Activated naive CD8-positive, alpha-beta T cell treated with anti-CD3 and anti-CD28 coated beads, Interleukin-2, amount 50 U/mL, for 16 hours (primary cell): ENCODE data around the gene SGPP2.

Experiments
- DNase-seq: peaks from one replicate; pipeline ENCODE4 v3.0.0-alpha.2; 2020; ENCODE audit warnings: low read depth, low spot score

The SGPP2 gene

GRCh38 chr2:222525811-222526210, 101.5 kb downstream of the SGPP2 start:
- DNase-seq: no peak

- no peak for DNase-seq
Measured at GRCh38 chr2:222526480-222527277, 102.3 kb downstream of the SGPP2 start.

DNA sequence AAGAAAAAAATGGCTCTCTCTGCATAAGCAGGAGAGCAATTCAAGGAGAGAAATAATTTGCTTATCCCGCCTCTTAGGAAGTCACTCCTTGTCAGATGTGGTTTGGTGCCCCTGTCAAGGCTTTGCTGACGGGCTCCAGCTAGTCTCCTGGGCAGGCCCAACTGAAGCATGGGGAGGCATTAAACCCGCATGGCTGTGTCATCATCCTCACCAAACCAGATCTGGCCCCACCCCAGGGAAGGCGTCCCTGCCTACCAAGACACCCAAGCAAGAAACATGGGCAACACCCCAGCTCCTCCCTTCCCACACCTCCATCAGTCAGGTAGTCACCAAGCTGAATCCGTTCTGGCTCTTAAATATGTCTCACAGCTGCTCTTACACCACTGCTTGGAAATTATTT, 108.0 kb downstream of the SGPP2 start:
- DNase-seq: no peak

- no peak for DNase-seq
Measured at GRCh38 chr2:222535477-222535876, 111.1 kb downstream of the SGPP2 start.

DNA sequence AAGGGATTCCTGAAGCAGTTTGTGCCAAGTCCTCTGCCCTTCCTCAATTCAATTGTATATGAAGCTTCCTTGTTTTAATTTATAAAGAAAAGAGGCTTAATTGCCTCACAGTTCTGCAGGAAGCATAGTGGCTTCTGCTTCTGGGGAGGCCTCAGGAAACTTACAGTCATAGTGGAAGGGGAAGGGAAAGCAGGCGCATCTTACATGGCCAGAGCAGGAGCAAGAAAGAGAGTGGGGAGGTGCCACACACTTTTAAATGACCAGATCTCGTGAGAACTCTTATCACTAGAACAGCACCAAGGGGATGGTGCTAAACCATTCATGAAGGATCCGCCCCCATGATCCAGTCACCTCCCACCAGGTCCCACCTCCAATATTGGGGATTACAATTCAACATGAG, 114.2 kb downstream of the SGPP2 start:
- no peak for DNase-seq

- DNase-seq: no peak
Measured at GRCh38 chr2:222544661-222545060, 120.3 kb downstream of the SGPP2 start.

- no peak for DNase-seq
Measured at GRCh38 chr2:222545823-222546795, 121.8 kb downstream of the SGPP2 start.

DNA sequence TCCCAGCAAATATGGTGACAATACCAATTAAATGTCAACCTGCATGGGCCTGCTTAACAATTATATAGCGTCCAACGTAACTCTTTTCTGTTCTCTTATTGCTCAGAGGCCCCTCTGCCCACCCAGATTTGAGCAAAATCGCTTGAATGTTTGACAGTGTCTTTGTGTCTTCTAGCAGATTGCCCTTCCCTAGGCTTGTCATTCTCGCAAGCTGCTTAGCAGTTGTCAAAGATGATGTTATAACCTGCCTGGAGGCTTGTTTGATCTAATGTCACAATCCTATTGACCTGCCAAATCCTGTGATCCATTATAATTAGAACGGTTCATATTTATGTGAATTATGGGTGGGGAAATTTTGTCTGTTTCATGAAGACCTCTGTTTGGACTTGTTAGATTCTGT, 122.7 kb downstream of the SGPP2 start:
- no peak for DNase-seq

GRCh38 chr2:222548992-222549391, 124.6 kb downstream of the SGPP2 start:
- no peak for DNase-seq

DNA sequence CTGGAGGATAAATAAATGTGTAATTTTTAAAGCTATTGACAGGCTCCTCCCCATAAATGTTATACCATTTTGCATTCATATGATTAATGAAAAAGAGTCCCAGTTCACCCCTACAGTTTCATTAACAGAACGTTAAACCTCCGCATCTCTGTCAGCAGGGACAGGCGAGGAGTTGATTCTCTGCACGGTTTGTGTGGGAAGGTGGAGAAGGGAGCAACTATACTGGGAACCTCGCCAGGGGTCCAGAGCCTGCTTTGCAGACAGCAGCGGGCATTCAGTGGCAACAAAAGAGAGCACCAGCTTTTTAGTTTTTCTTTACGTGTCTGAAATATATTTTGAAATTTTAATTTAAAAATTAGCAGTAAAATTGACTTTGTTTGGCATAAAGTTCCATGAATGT, 130.2 kb downstream of the SGPP2 start:
- DNase-seq: no peak

DNA sequence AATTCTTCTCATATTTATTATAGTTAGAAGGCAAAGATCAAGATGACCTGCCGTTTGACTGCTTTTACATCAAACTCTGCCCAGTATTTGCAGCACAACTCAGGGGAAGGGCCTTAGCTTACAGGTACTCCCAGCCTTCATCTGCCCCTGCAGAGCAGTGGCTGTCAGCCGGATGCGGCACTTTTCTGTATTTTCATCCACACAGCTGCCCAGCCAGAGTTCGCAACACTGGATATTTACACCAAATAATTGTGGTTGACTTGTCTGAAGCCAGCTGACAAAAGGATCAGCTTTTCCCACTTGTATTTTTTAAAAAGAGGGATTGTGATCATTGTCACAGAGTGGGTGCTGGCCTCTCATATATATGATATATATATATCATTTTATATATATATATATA, 136.8 kb downstream of the SGPP2 start:
- DNase-seq: no peak

GRCh38 chr2:222561817-222562645, 137.7 kb downstream of the SGPP2 start:
- no peak for DNase-seq

DNA sequence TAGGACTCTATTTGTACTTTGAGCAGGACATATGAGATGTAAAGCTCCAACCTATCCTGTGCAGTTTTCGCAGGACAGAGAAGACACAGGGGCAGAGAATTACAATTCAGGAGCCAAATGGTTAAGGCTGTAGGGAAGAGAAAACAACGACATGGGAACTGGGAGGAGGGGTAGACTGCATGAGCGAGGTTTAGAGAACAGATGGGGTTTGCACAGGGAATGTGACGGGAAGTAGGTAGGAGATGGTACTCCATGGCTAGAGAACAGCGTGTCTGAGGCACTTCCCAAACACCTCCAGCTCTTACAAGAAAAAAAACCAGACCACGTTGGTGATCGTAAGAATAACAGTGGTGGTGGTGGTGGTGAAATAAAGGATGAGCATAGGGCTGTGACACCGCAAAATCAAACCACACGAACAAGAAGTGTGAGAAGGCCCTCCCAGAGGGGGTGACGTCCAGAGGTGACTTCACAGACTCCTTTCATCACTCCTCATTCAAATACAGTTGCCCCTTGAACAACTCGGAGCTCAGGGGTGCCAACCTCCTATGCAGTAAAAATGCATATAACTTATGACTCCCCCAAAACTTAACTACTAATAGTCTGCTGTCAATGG, 138.9 kb downstream of the SGPP2 start:
- no peak for DNase-seq

DNA sequence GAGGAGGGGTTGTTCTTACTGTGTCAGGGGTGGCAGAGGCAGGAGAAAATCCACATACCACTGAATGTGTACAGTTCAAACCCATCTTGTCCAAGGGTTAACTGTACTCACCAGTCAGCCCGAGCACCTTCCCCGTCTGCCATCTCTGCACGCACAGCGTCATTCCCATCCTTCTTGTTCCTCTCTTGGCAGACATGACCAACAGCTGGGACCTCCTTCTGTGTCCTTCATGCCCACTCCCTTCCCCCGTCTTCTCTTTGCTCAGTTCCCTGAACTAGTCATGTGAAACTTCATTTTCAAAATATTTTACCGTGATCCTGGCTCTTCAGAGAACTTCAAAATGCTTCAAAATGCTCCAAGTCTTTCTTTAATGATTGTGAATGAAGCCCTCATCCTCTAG, 139.6 kb downstream of the SGPP2 start:
- no peak for DNase-seq

GRCh38 chr2:222566229-222566628, 141.9 kb downstream of the SGPP2 start:
- no peak for DNase-seq

DNA sequence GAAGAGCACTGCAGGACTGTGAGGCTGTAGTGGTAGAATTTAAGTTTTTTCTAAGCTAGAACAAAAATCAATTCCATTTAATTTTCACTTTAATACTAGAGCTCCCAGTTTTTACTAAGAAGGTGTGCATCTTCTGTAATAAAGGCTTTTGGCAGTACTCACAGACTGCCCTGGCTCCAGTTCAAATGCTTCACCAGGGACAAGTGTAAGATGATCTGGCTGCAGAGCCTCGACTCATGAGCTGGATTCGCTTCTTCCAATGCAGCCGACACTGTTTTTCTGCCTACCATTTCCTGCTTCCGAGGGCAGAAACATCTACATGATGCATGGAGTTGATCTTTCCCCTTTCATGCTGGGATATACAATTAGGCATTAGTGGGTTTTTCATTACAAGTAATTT, 144.5 kb downstream of the SGPP2 start:
- no peak for DNase-seq

GRCh38 chr2:222569826-222570225, 145.5 kb downstream of the SGPP2 start:
- no peak for DNase-seq

GRCh38 chr2:222572264-222572721, 147.9 kb downstream of the SGPP2 start:
- no peak for DNase-seq

DNA sequence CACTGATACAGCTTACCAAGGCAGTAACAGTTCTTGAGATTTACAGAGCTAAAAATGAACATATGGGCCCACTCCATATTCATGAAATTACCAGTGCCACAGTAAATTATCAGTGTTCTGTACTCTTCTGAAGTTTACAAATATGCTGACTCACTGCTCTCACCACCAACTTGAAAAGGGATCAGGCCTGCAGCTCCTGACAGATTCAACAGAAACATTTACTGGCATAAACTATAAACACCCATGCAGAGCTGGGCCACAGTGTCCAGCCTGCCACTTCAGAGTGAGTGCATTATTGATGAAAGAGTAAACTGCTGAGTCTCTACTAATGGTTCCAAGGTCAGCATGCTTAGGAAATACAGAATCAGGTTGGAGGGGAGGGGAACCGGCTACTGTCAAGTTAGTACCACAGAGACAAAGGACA, 148.4 kb downstream of the SGPP2 start:
- no peak for DNase-seq

DNA sequence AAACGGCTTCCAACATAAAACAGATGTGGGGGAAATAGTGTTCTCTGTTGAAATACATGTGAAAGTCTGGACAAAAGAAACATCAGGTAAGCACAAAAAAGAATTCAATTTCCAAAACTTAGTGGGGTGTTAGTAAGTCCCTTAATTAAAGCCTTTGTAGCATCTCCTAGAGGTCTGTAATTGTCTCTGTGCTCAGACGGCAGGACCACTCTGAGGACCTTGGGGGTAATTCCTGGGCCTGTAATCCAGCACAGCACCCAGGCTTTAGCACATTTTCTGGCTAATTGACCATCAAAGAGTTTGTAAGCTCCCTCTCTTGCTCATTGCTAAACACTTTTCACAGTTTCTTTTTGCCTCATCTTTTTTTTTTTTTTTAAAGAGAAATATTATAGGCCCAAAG, 151.3 kb downstream of the SGPP2 start:
- no peak for DNase-seq
